H9 (cell line): ENCODE measurements around the gene PTGES2. TPM values are rescaled to one million over a fixed set of nuclear protein-coding genes. Genes with fewer than 3 reads are reported as not detected.
"Not testable (repeated sequence)": the region's sequence is repeated elsewhere in the genome, so short reads cannot be mapped to it uniquely, and the experiment has no call there.

ENCODE experiments used
- DNase-seq: peaks from one replicate; pipeline ENCODE4 v3.0.0-alpha.2; 2017
- H2AFZ ChIP-seq: one replicate; pipeline ENCODE4 v1.6.1; 2013; ENCODE audit warnings: mild to moderate bottlenecking, low read length, control low read depth, moderate library complexity
- H2AK5ac ChIP-seq: 2 replicates; pipeline ENCODE4 v1.6.1; 2013; ENCODE audit warnings: low read length, control low read depth, mixed read lengths; ENCODE audit not compliant: insufficient read length
- H2BK120ac ChIP-seq: one replicate; pipeline ENCODE4 v1.6.1; 2013; ENCODE audit warnings: low read depth, mild to moderate bottlenecking, low read length, control low read depth, inconsistent platforms; ENCODE audit not compliant: poor library complexity, severe bottlenecking
- H2BK12ac ChIP-seq: 2 replicates; pipeline ENCODE4 v1.6.1; 2013; ENCODE audit warnings: low read length, control low read depth, mixed read lengths, low read depth; ENCODE audit not compliant: insufficient read length
- H2BK15ac ChIP-seq: 2 replicates; pipeline ENCODE4 v1.6.1; 2013; ENCODE audit warnings: low read depth, low read length, control low read depth
- H2BK20ac ChIP-seq: one replicate; pipeline ENCODE4 v1.6.1; 2013; ENCODE audit warnings: low read depth, mild to moderate bottlenecking, low read length, control low read depth, inconsistent platforms; ENCODE audit not compliant: poor library complexity, severe bottlenecking
- H2BK5ac ChIP-seq: 2 replicates; pipeline ENCODE4 v1.6.1; 2013; ENCODE audit warnings: low read length, control low read depth, mixed read lengths; ENCODE audit not compliant: insufficient read length
- H3K14ac ChIP-seq: 2 replicates; pipeline ENCODE4 v1.6.1; 2013; ENCODE audit warnings: low read length, control low read depth; ENCODE audit not compliant: insufficient read depth
- H3K18ac ChIP-seq: 2 replicates; pipeline ENCODE4 v1.6.1; 2013; ENCODE audit warnings: low read depth, mild to moderate bottlenecking, mixed read lengths, low read length, control low read depth; ENCODE audit not compliant: insufficient read length
- H3K23ac ChIP-seq: 2 replicates; pipeline ENCODE4 v1.6.1; 2013; ENCODE audit warnings: low read length, control low read depth, mixed read lengths, low read depth; ENCODE audit not compliant: insufficient read length
- H3K23me2 ChIP-seq: 2 replicates; pipeline ENCODE4 v1.6.1; 2013; ENCODE audit warnings: low read depth, mild to moderate bottlenecking, mixed read lengths, low read length, control low read depth; ENCODE audit not compliant: insufficient read length, poor library complexity, severe bottlenecking
- H3K27ac ChIP-seq: 2 replicates; pipeline ENCODE4 v1.5.1; 2013; ENCODE audit warnings: low read length, control low read depth, mixed read lengths, low read depth; ENCODE audit not compliant: insufficient read length
- H3K27me3 ChIP-seq: 2 replicates; pipeline ENCODE4 v1.6.1; 2013; ENCODE audit warnings: low read length, control low read depth, inconsistent platforms; ENCODE audit not compliant: insufficient read depth
- H3K4ac ChIP-seq: 2 replicates; pipeline ENCODE4 v1.6.1; 2013; ENCODE audit warnings: low read depth, mild to moderate bottlenecking, control low read depth, inconsistent platforms, low read length, moderate library complexity
- H3K4me1 ChIP-seq: 2 replicates; pipeline ENCODE4 v1.6.1; 2013; ENCODE audit warnings: low read length, control low read depth, inconsistent platforms; ENCODE audit not compliant: insufficient read depth
- H3K4me2 ChIP-seq: 2 replicates; pipeline ENCODE4 v1.6.1; 2013; ENCODE audit warnings: low read length, control low read depth, mixed read lengths; ENCODE audit not compliant: insufficient read length, insufficient read depth
- H3K56ac ChIP-seq: 2 replicates; pipeline ENCODE4 v1.6.1; 2013; ENCODE audit warnings: low read depth, mild to moderate bottlenecking, mixed read lengths, low read length, control low read depth; ENCODE audit not compliant: insufficient read length
- H3K79me1 ChIP-seq: 2 replicates; pipeline ENCODE4 v1.6.1; 2013; ENCODE audit warnings: low read depth, mild to moderate bottlenecking, moderate library complexity, low read length, control low read depth, inconsistent platforms; ENCODE audit not compliant: insufficient read depth, poor library complexity, severe bottlenecking
- H3K79me2 ChIP-seq: 2 replicates; pipeline ENCODE4 v1.6.1; 2013; ENCODE audit warnings: low read length, control low read depth, inconsistent platforms; ENCODE audit not compliant: insufficient read depth
- H3K9ac ChIP-seq: 2 replicates; pipeline ENCODE4 v1.6.1; 2013; ENCODE audit warnings: low read length, control low read depth, mixed read lengths; ENCODE audit not compliant: insufficient read length; ENCODE audit errors: extremely low read depth
- H3K9me3 ChIP-seq: one replicate; pipeline ENCODE4 v1.6.1; 2013; ENCODE audit warnings: low read depth, low read length, inconsistent platforms; ENCODE audit not compliant: control insufficient read depth
- H3T11ph ChIP-seq: one replicate; pipeline ENCODE4 v1.6.1; 2013; ENCODE audit warnings: mild to moderate bottlenecking, low read length, control low read depth, inconsistent platforms
- H4K20me1 ChIP-seq: one replicate; pipeline ENCODE4 v1.6.1; 2013; ENCODE audit not compliant: control insufficient read depth, insufficient read length, insufficient read depth
- H4K5ac ChIP-seq: 2 replicates; pipeline ENCODE4 v1.6.1; 2013; ENCODE audit warnings: low read depth, mild to moderate bottlenecking, mixed read lengths, low read length, control low read depth; ENCODE audit not compliant: insufficient read length
- H4K8ac ChIP-seq: replicated peaks from 2 replicates; pipeline ENCODE4 v1.6.1; 2013; ENCODE audit warnings: low read length, control low read depth, mixed read lengths, low read depth; ENCODE audit not compliant: insufficient read length
- H4K91ac ChIP-seq: 2 replicates; pipeline ENCODE4 v1.6.1; 2013; ENCODE audit warnings: low read depth, mild to moderate bottlenecking, moderate library complexity, mixed read lengths, low read length, control low read depth; ENCODE audit not compliant: insufficient read length
- H3K27ac Mint-ChIP-seq, 3 experiments: 2 replicates in 2 of 3; 3 replicates in 1 of 3; pipeline ENCODE4 v1.8.0; 2020 to 2021; ENCODE audit warnings: mixed read lengths in 3 of 3, mild to moderate bottlenecking in 1 of 3, moderate library complexity in 1 of 3
- H3K27me3 Mint-ChIP-seq: 2 replicates; pipeline ENCODE4 v1.8.0; 2021; ENCODE audit warnings: low read depth, mild to moderate bottlenecking, moderate library complexity, mixed read lengths
- H3K36me3 Mint-ChIP-seq, 3 experiments: 2 replicates in 2 of 3; 3 replicates in 1 of 3; pipeline ENCODE4 v1.8.0; 2020 to 2021; ENCODE audit warnings: low read depth in 3 of 3, mixed read lengths in 3 of 3; ENCODE audit not compliant: insufficient read depth in 1 of 3
- H3K4me1 Mint-ChIP-seq, 2 experiments: 2 replicates each; pipeline ENCODE4 v1.8.0; 2020; ENCODE audit warnings: mixed read lengths in 2 of 2
- H3K4me3 Mint-ChIP-seq, 2 experiments: 2 replicates in 1 of 2; 3 replicates in 1 of 2; pipeline ENCODE4 v1.8.0; 2020 to 2021; ENCODE audit warnings: mild to moderate bottlenecking in 2 of 2, mixed read lengths in 2 of 2, moderate library complexity in 1 of 2
- H3K9me3 Mint-ChIP-seq, 2 experiments: 2 replicates in 1 of 2; 3 replicates in 1 of 2; pipeline ENCODE4 v1.8.0; 2020; ENCODE audit warnings: mild to moderate bottlenecking in 2 of 2, mixed read lengths in 2 of 2, moderate library complexity in 1 of 2
- WGBS: extraction: QIAGEN DNeasy Blood & Tissue Kit; methylation state at CpG from one replicate; pipeline ENCODE4 v1.1.7; 2013; ENCODE audit warnings: missing lambda C conversion rate, low lambda C conversion rate, mixed read lengths; ENCODE audit not compliant: insufficient read length; ENCODE audit errors: extremely low coverage; 5-methylcytosine and 5-hydroxymethylcytosine counted together
- total RNA-seq: library from RNA; stranded (reverse); gene quantifications from 2 replicates; pipeline ENCODE4 v1.2.1, GENCODE V29; 2021

Gene PTGES2
- total RNA-seq, 1 experiment from 2014 or later, result 63.9 TPM

GRCh38 chr9:128132139-128132538 is 4.6 kb upstream of the PTGES2 start:
- H3K9me3 ChIP-seq, H3K23me2 ChIP-seq, H3K79me1 ChIP-seq, H3K4me3 Mint-ChIP-seq, H2AFZ ChIP-seq, H3K4me1 ChIP-seq, H4K5ac ChIP-seq, H3K79me2 ChIP-seq, H2BK120ac ChIP-seq, H3K23ac ChIP-seq, H3K14ac ChIP-seq, DNase-seq, H2BK15ac ChIP-seq, H2BK5ac ChIP-seq, H2BK20ac ChIP-seq, H3K27ac ChIP-seq, H3K27ac Mint-ChIP-seq, H4K20me1 ChIP-seq, H3K36me3 Mint-ChIP-seq, H3K4ac ChIP-seq, H3K9ac ChIP-seq, H3K27me3 ChIP-seq, H2BK12ac ChIP-seq, H3K18ac ChIP-seq, H3K4me1 Mint-ChIP-seq, H3K56ac ChIP-seq, H3K4me2 ChIP-seq, H4K8ac ChIP-seq, H4K91ac ChIP-seq, H3T11ph ChIP-seq, H2AK5ac ChIP-seq: not testable (repeated sequence)
- whole genome bisulfite sequencing, result no CpG with 5 or more reads among the region's 8 CpGs
- Mint-ChIP-seq H3K9me3 (peaks cover 9 to 12% of the 10 kb centered on the region in 2 experiments), H3K27me3 (peaks cover 63% of the 10 kb centered on the region)

GRCh38 chr9:128131346-128131745 is 3.8 kb upstream of the PTGES2 start:
- not testable (repeated sequence) for H3K4me1 Mint-ChIP-seq, H3K36me3 Mint-ChIP-seq, H4K5ac ChIP-seq, H3K27ac Mint-ChIP-seq, H3K18ac ChIP-seq, H3K14ac ChIP-seq, H3K9me3 ChIP-seq, H2BK12ac ChIP-seq, H2BK5ac ChIP-seq, H3K27ac ChIP-seq, H3K27me3 ChIP-seq, H3K9ac ChIP-seq, H4K91ac ChIP-seq, H3K79me2 ChIP-seq, H2AFZ ChIP-seq, H2BK15ac ChIP-seq, H3K4ac ChIP-seq, H4K20me1 ChIP-seq, H2AK5ac ChIP-seq, H3K4me1 ChIP-seq, H3K23ac ChIP-seq, H3K79me1 ChIP-seq, H2BK20ac ChIP-seq, H2BK120ac ChIP-seq, H3K4me2 ChIP-seq, H3T11ph ChIP-seq, DNase-seq, H3K56ac ChIP-seq, H4K8ac ChIP-seq, H3K4me3 Mint-ChIP-seq
- Mint-ChIP-seq H3K27me3 (peaks cover 62% of the 10 kb centered on the region), H3K9me3 (peaks cover 9 to 12% of the 10 kb centered on the region in 2 experiments)
- no CpG with 5 or more reads among the region's 8 CpGs for WGBS
- H3K23me2 ChIP-seq, result peaks cover 12% of the 10 kb centered on the region
